OCI-LY3 (cell line): ENCODE measurements around the gene ADGRB3.
"Not testable (repeated sequence)": the region's sequence is repeated elsewhere in the genome, so short reads cannot be mapped to it uniquely, and the experiment has no call there.

Experiments
- H2AFZ ChIP-seq: fragments of 200-600, 300-600 bp; shearing (Covaris generic); 2 replicates; pipeline ENCODE4 v1.6.0; 2014; ENCODE audit warnings: antibody characterized with exemption, low read depth, low read length
- H3K27ac ChIP-seq: fragments of 200-600, 300-600 bp; sonication (generic); 2 replicates; pipeline ENCODE4 v1.5.1; 2014; ENCODE audit warnings: mild to moderate bottlenecking, low read length, moderate library complexity, mixed read lengths
- H3K27me3 ChIP-seq: fragments of 200-600, 300-600 bp; sonication (generic); 2 replicates; pipeline ENCODE4 v1.6.1; 2014; ENCODE audit warnings: low read depth, low read length, mixed read lengths
- H3K36me3 ChIP-seq: fragments of 200-600, 300-600 bp; sonication (generic); replicated peaks from 2 replicates; pipeline ENCODE3; 2014; ENCODE audit warnings: low read depth, low read length, mixed read lengths
- H3K4me1 ChIP-seq: fragments of 300-600, 200-600 bp; sonication (generic); 2 replicates; pipeline ENCODE4 v1.6.1; 2014; ENCODE audit warnings: low read length, mixed read lengths
- H3K4me2 ChIP-seq: fragments of 200-600, 300-600 bp; sonication (generic); 2 replicates; pipeline ENCODE4 v1.6.1; 2014; ENCODE audit warnings: low read length, mixed read lengths
- H3K4me3 ChIP-seq: fragments of 300-600, 200-600 bp; sonication (generic); 2 replicates; pipeline ENCODE4 v1.5.1; 2014; ENCODE audit warnings: antibody characterized with exemption, mild to moderate bottlenecking, low read length, moderate library complexity
- H3K79me2 ChIP-seq: fragments of 300-600, 200-600 bp; shearing (Covaris generic); 2 replicates; pipeline ENCODE4 v1.6.1; 2014; ENCODE audit warnings: mild to moderate bottlenecking, low read length, mixed read lengths
- H3K9ac ChIP-seq: fragments of 300-600, 200-600 bp; shearing (Covaris generic); 2 replicates; pipeline ENCODE4 v1.6.0; 2014; ENCODE audit warnings: mild to moderate bottlenecking, low read length, moderate library complexity
- H3K9me3 ChIP-seq: fragments of 200-600, 300-600 bp; shearing (Covaris generic); 2 replicates; pipeline ENCODE4 v1.6.1; 2014; ENCODE audit warnings: low read length, mixed read lengths; ENCODE audit not compliant: insufficient read depth
- H4K20me1 ChIP-seq: fragments of 200-600, 300-600 bp; sonication (generic); 2 replicates; pipeline ENCODE4 v1.6.1; 2016; ENCODE audit warnings: low read length, mixed read lengths; ENCODE audit not compliant: insufficient read depth
- EZH2phosphoT487 ChIP-seq: fragments of 200-600 bp; shearing (Covaris generic); IDR thresholded peaks from 2 replicates; pipeline ENCODE4 v1.6.1; 2018; ENCODE audit warnings: antibody characterized with exemption, mixed run types, low read depth
- TF ChIP-seq, protein P1 (sequence below): fragments of 200-600, 300-600 bp; sonication (generic); IDR thresholded peaks from 2 replicates; pipeline ENCODE4 v1.5.1; 2014; ENCODE audit warnings: antibody characterized with exemption, low read length, low read depth

The ADGRB3 gene

DNA sequence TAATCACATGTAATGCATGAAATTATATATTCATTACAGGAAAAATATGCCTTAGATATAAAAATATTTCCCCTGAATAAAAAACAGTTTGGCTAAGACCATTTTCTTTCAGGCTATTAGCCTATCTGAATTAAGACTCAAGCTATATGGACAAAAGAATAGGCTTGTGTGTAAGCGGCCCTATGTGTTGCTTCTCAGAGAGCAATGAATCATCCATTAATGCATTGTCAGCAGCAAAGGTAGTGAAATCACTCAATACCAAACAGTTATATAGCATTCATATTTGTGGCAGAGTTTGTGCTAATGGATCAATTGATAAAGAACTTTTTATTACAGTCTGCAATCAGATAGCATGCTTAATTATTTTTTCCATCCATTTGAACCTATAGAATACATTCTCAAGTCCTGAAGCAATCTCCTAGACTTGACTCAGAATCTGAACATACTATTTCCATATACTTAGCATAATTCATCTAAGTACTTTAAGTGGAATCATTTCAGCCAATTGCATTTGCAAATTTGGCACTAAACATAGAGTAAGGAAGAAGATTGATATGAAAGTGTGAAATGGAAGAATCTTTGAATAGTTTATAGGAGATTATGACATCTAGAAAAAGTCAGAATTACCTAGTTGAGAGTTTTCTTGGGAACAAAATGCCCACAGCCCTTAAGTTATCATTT is 112.2 kb downstream of the ADGRB3 start:
- H3K36me3 ChIP-seq: no peaks in the 10 kb centered on the region

DNA sequence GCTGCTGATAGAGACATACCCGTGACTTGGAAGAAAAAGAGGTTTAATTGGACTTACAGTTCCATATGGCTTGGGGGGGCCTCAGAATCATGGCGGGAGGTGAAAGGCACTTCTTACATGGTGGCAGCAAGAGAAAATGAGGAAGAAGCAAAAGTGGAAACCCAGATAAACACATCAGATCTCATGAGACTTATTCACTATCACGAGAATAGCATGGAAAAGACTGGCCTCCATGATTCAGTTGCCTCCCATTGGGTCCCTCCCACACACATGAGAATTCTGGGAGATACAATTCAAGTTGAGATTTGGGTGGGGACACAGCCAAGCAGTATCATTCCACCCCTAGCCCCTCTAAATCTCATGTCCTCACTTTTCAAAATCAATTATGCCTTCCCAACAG is 112.8 kb downstream of the ADGRB3 start:
- H3K4me3 ChIP-seq, H3K27ac ChIP-seq, H3K4me2 ChIP-seq, H4K20me1 ChIP-seq, H3K27me3 ChIP-seq, H2AFZ ChIP-seq, H3K36me3 ChIP-seq, H3K9ac ChIP-seq, H3K9me3 ChIP-seq, H3K4me1 ChIP-seq, H3K79me2 ChIP-seq: not testable (repeated sequence)

More for the DNA sequence above, 112.2 kb downstream of the ADGRB3 start:
- Histone ChIP-seq H3K9me3 (no peaks in the 10 kb centered on the region), H3K79me2 (no peaks in the 10 kb centered on the region), H3K27ac (no peak overlapping the region), H4K20me1 (no peaks in the 10 kb centered on the region), H3K4me3 (no peak overlapping the region), H3K4me2 (no peak overlapping the region), H3K27me3 (no peaks in the 10 kb centered on the region), H3K9ac (no peak overlapping the region), H2AFZ (no peak overlapping the region), H3K4me1 (peaks cover 10% of the 10 kb centered on the region)
- TF ChIP-seq EZH2phosphoT487: no peak
- TF ChIP-seq, protein P1, sequence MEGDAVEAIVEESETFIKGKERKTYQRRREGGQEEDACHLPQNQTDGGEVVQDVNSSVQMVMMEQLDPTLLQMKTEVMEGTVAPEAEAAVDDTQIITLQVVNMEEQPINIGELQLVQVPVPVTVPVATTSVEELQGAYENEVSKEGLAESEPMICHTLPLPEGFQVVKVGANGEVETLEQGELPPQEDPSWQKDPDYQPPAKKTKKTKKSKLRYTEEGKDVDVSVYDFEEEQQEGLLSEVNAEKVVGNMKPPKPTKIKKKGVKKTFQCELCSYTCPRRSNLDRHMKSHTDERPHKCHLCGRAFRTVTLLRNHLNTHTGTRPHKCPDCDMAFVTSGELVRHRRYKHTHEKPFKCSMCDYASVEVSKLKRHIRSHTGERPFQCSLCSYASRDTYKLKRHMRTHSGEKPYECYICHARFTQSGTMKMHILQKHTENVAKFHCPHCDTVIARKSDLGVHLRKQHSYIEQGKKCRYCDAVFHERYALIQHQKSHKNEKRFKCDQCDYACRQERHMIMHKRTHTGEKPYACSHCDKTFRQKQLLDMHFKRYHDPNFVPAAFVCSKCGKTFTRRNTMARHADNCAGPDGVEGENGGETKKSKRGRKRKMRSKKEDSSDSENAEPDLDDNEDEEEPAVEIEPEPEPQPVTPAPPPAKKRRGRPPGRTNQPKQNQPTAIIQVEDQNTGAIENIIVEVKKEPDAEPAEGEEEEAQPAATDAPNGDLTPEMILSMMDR: no peak

DNA sequence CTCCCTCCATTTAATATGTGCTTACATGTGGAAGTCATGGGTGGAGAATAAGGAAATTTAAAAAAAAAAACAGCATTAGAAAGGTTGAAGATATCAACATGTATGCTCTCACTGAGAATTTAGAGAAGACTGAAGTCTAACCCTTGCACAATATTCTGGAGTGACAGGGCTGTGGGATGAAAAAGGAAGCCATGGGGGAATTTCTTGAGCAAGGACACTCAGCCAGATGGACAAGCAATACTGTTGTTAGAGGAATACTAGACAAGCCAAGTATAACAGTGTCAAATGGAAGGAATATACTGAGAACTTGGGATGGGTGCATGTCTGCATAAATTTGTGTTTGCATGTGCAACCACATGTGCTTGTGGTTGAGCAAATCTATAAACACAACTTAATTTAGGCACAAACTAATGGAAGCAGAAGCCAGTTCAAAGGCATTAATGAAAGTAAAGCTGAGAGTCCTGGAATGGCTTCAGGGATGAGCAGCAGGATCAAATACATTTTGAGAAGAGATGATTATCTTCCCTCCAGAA is 119.7 kb downstream of the ADGRB3 start:
- Histone ChIP-seq H3K27me3 (no peaks in the 10 kb centered on the region), H3K79me2 (no peaks in the 10 kb centered on the region), H3K4me3 (no peak overlapping the region), H4K20me1 (no peaks in the 10 kb centered on the region), H3K4me1 (peaks cover 16% of the 10 kb centered on the region), H3K9me3 (no peaks in the 10 kb centered on the region), H3K4me2 (no peak overlapping the region), H3K9ac (no peak overlapping the region), H2AFZ (no peak overlapping the region), H3K27ac (no peak overlapping the region), H3K36me3 (no peaks in the 10 kb centered on the region)
- TF ChIP-seq, protein P1: no peak
- TF ChIP-seq EZH2phosphoT487: no peak

DNA sequence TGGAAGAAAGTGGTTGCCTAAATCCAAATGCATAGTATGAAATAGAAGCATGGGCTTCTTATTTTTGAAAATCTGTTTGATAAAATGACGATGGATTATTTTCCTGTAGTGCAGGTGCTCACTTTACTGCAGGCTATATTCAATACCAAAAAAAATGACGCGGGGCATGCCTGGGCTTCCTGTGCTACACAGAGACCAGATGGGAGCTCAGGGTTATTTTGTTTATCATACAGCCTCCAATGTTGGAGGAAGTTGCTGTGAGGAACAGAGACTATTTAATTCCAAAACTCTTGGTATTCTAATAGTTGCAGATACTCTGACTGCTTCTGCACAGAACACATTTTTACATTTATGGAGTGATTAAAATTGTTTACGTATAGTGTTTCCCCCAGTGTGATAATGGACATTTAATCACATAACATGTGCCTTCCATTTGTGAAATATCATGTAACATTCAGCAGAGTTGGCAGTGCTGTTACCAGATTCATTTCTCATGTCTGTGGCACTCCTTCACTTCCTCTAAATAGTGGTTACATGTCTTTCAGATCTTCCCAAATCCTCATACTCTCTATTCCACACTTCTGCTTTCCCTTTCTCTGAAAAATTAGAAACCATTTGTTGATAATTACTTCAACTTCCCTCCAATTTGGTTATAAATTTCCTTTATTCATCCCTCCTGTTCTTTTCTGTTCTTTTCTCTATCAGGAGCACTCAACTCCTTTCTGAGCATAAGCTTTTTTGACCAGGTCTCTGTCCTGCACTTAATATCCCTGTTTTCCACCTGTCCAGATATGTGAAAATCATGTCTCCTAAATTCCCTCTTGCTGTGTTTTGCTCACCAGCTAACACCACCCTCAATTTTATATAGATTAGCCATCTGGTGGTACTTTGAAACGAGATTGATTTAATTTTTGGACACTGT is 121.6 kb downstream of the ADGRB3 start:
- Histone ChIP-seq H3K4me2 (peak overlapping the region; percentile 63), H4K20me1 (no peaks in the 10 kb centered on the region), H3K9me3 (no peaks in the 10 kb centered on the region), H3K36me3 (no peaks in the 10 kb centered on the region), H3K4me3 (peak overlapping the region; percentile 5; the same call in 1 of the 2 replicates), H3K27me3 (no peaks in the 10 kb centered on the region), H3K4me1 (peaks cover 16% of the 10 kb centered on the region), H3K9ac (no peak overlapping the region), H3K79me2 (no peaks in the 10 kb centered on the region), H2AFZ (no peak overlapping the region), H3K27ac (no peak overlapping the region)
- TF ChIP-seq, protein P1: no peak
